Omental fat pad (tissue), 4 donors: Measurements from ENCODE around the gene SNX8. TPM values are rescaled to one million over a fixed set of nuclear protein-coding genes. Genes with fewer than 3 reads are reported as not detected.

Source experiments
- ATAC-seq: fragments of 150-250 bp; one replicate; pipeline ENCODE4 v1.9.1; 2016; ENCODE audit warnings: mild to moderate bottlenecking, moderate library complexity; ENCODE audit not compliant: low FRiP score
- DNase-seq: peaks from one replicate; pipeline ENCODE4 v3.0.0-alpha.2; 2019; ENCODE audit warnings: low spot score
- CTCF ChIP-seq, 3 donors: fragments of 450-650 bp; IDR thresholded peaks; one replicate each; pipeline ENCODE4 v1.5.1; 2016 to 2017; ENCODE audit warnings: antibody characterized with exemption in 3 of 3, mild to moderate bottlenecking in 3 of 3, moderate library complexity in 2 of 3
- total RNA-seq, 4 donors: library from RNA; depleted of rRNA; stranded (reverse); fragments of >200 nt; gene quantifications; one replicate each; pipeline ENCODE4 v1.1.0, GENCODE V29; 2016

SNX8 gene
- 10 to 100 TPM; 18.6 to 50.1 (median 26.7) TPM for total RNA-seq

- ATAC-seq = peak; percentile 92
- DNase-seq = peak; percentile 80
- no peak for TF ChIP-seq CTCF (IDR thresholded peaks at IDR 0.05)
Observed at GRCh38 chr7:2314209-2314955, at the start of gene SNX8. SNX8 (minus strand) TSS chr7:2314441; CDS start chr7:2314421, 20 bp downstream.

DNA sequence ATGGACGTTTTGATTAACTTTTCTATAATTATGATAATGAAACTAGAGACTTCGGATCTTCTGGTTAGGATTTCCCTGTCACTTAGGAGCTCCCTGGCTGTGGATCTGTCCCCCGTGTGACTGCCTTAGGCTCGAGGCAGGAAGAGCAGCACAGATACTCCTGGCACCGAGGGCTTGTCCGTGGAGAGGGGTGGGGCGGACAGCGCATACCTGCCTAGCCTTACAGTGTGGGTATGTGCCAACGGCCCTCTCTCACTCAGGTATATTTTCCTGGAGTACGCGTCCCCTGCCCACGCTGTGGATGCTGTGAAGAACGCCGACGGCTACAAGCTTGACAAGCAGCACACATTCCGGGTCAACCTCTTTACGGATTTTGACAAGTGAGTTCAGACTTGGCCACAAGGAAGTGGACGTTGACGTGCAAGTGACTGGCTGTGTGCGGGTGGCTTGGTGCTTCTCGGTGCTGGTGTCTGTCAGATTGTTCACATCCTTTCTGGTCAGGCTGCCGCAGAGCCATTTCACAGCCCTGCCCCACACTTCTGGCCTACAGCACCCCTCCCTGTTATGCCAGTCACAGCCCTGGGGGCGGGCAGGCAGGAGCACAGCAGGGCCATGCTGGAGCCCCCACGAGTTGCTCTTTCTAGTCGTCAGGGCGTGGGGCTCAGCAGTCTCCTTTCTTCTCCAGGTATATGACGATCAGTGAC is 48.3 kb upstream of the SNX8 start:
- DNase-seq (no peak), ATAC-seq (no peak)
- TF ChIP-seq CTCF (IDR thresholded peaks at IDR 0.05) = no peak

GRCh38 chr7:2360796-2361195 is 46.6 kb upstream of the SNX8 start:
- peak; percentile 43 for ATAC-seq
- DNase-seq = no peak
- TF ChIP-seq CTCF (IDR thresholded peaks at IDR 0.05) = no peak

DNA sequence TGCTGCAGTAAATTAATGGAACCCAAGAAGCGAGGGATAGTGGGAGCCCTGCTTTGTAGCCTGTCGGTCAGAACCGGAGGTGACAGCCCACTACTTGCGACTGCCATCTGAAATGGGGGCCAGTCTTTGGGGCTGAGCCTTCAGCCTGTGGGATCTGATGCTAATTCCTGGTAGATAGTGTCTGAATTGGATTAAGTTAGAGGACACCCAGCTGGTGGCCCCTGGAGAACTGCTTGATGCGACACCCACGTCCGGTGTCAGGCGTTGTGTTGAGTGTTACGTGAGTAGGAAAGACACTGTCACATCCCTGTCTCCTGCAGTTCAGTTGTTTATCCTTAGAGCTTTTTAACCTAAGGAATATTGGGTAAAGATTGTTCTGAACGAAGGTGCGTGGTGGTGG is 45.4 kb upstream of the SNX8 start:
- no peak for ATAC-seq
- DNase-seq = no peak
- no peak for TF ChIP-seq CTCF (IDR thresholded peaks at IDR 0.05)

GRCh38 chr7:2358968-2359527 is 44.8 kb upstream of the SNX8 start:
- DNase-seq (no peak), ATAC-seq (no peak)
- TF ChIP-seq CTCF (IDR thresholded peaks at IDR 0.05) = no peak

- TF ChIP-seq CTCF (IDR thresholded peaks at IDR 0.05) = no peak
- ATAC-seq (no peak), DNase-seq (no peak)
Observed at GRCh38 chr7:2357571-2357970, 43.3 kb upstream of the SNX8 start.
